Measurements from ENCODE around the gene GRAMD1A. TPM values are rescaled to one million over a fixed set of nuclear protein-coding genes. Genes with fewer than 3 reads are reported as not detected.
A peak's percentile ranks its signal among the peaks of the same experiment; 100 is the strongest.

GRAMD1A gene
- total and polyA plus RNA-seq, 3 experiments from 2014 or later: 51.4 to 218 (median 205) TPM

GRCh38 chr19:35073941-35074340, 73.8 kb downstream of the GRAMD1A start:
- Histone ChIP-seq H3K4me3 (ENCODE audit: low read length) (no peak overlapping the region), H3K9me3 (ENCODE audit: low read length) (no peaks in the 10 kb centered on the region), H3K36me3 (ENCODE audit: insufficient read depth, low read length) (no peaks in the 10 kb centered on the region), H3K4me1 (ENCODE audit: insufficient read depth, low read length) (no peaks in the 10 kb centered on the region), H3K27me3 (ENCODE audit: insufficient read depth, low read length, poor library complexity, severe bottlenecking) (no peaks in the 10 kb centered on the region), H3K27ac (ENCODE audit: low read depth, low read length) (no peak overlapping the region)
- peaks cover 0 to 5% (median 0%) of the 10 kb centered on the region in 3 donors for H3K4me1 Mint-ChIP-seq
- DNase-seq: no peak
- ChIA-PET CTCF (no interaction called here), POLR2A (no interaction called here)
- H3K27ac Mint-ChIP-seq: no peak overlapping the region
- peaks cover 0 to 3% (median 0%) of the 10 kb centered on the region in 3 donors for H3K36me3 Mint-ChIP-seq
- H3K4me3 Mint-ChIP-seq: no peak overlapping the region
- peaks cover 0 to 7% (median 0%) of the 10 kb centered on the region in 5 donors for H3K9me3 Mint-ChIP-seq
- peaks cover 0 to 4% of the 10 kb centered on the region in 2 donors for H3K27me3 Mint-ChIP-seq

GRCh38 chr19:35074426-35075201, 74.5 kb downstream of the GRAMD1A start:
- H3K4me3 Mint-ChIP-seq: no peak overlapping the region
- ChIA-PET POLR2A (no interaction called here), CTCF (no interaction called here)
- H3K9me3 ChIP-seq (ENCODE audit: low read length): no peaks in the 10 kb centered on the region
- H3K4me1 Mint-ChIP-seq: peaks cover 0 to 5% (median 0%) of the 10 kb centered on the region in 3 donors
- no peak for DNase-seq
- H3K27me3 ChIP-seq (ENCODE audit: insufficient read depth, low read length, poor library complexity, severe bottlenecking): no peaks in the 10 kb centered on the region
- H3K27me3 Mint-ChIP-seq: peaks cover 1 to 7% of the 10 kb centered on the region in 2 donors
- H3K36me3 ChIP-seq (ENCODE audit: insufficient read depth, low read length): no peaks in the 10 kb centered on the region
- no peak overlapping the region for H3K4me3 ChIP-seq (ENCODE audit: low read length)
- peaks cover 0 to 3% (median 0%) of the 10 kb centered on the region in 3 donors for H3K36me3 Mint-ChIP-seq
- H3K27ac ChIP-seq (ENCODE audit: low read depth, low read length): no peak overlapping the region
- no peaks in the 10 kb centered on the region for H3K4me1 ChIP-seq (ENCODE audit: insufficient read depth, low read length)
- H3K9me3 Mint-ChIP-seq: peaks cover 0 to 7% (median 0%) of the 10 kb centered on the region in 5 donors
- no peak overlapping the region for H3K27ac Mint-ChIP-seq

DNA sequence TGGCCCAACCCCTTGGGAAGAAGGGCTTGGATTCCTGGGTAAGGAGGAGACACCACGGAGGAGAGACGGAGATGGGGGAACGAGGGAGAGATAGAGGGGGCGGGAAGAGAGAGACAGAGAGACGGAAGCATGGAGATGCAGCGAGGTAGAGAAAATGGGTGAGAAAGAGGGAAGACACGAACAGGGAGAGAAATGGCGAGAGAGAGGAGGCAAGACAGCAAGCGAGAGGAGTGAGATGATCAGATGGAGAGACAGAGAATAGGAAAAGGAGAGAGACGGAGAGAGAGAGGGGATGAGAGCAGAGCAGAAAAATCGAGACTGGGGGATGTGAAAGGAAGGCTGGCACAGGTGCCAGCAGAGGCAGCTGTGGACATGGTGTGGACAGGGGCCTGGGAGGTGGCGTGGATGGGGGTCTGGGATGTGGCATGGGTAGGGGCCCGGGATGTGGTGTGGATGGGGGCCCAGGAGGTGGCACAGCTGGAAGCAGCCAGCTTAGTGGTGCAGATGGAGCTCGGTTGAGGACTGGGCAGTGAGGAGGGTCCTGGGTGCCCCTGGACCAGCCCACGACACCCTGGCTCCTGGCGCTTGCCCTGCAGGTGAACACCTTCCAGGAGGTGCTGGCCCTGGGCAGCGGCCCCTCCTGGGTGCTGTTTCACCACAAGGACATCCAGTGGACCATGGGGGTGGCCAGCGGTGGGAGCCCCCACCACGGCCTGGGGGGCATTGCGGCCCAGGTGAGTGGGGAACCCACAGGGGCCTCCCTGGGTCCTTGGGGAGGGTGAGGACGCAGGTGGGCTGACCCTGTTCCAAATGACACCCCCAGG, 75.3 kb downstream of the GRAMD1A start:
- Histone ChIP-seq H3K27me3 (ENCODE audit: insufficient read depth, low read length, poor library complexity, severe bottlenecking) (no peaks in the 10 kb centered on the region), H3K27ac (ENCODE audit: low read depth, low read length) (no peak overlapping the region), H3K4me1 (ENCODE audit: insufficient read depth, low read length) (no peaks in the 10 kb centered on the region), H3K4me3 (ENCODE audit: low read length) (no peak overlapping the region), H3K36me3 (ENCODE audit: insufficient read depth, low read length) (no peaks in the 10 kb centered on the region), H3K9me3 (ENCODE audit: low read length) (no peaks in the 10 kb centered on the region)
- no peak for DNase-seq
- Mint-ChIP-seq H3K4me1 (peaks cover 0 to 5% (median 0%) of the 10 kb centered on the region in 3 donors), H3K9me3 (peaks cover 0 to 4% (median 0%) of the 10 kb centered on the region in 5 donors), H3K36me3 (peaks cover 0 to 3% (median 0%) of the 10 kb centered on the region in 3 donors), H3K4me3 (no peak overlapping the region), H3K27me3 (peaks cover 1 to 7% of the 10 kb centered on the region in 2 donors), H3K27ac (peak overlapping the region in 1 of 8 donors; percentile 26)
- ChIA-PET CTCF (no interaction called here), POLR2A (no interaction called here)

GRCh38 chr19:35076026-35076370, 75.9 kb downstream of the GRAMD1A start:
- H3K36me3 ChIP-seq (ENCODE audit: insufficient read depth, low read length): no peaks in the 10 kb centered on the region
- H3K27me3 Mint-ChIP-seq: peaks cover 1 to 7% of the 10 kb centered on the region in 2 donors
- no peak overlapping the region for H3K4me3 Mint-ChIP-seq
- no peak overlapping the region for H3K27ac Mint-ChIP-seq
- peaks cover 0 to 1% (median 0%) of the 10 kb centered on the region in 5 donors for H3K9me3 Mint-ChIP-seq
- no peaks in the 10 kb centered on the region for H3K9me3 ChIP-seq (ENCODE audit: low read length)
- peaks cover 0 to 5% (median 0%) of the 10 kb centered on the region in 3 donors for H3K4me1 Mint-ChIP-seq
- ChIA-PET POLR2A (no interaction called here), CTCF (no interaction called here)
- no peaks in the 10 kb centered on the region for H3K27me3 ChIP-seq (ENCODE audit: insufficient read depth, low read length, poor library complexity, severe bottlenecking)
- no peaks in the 10 kb centered on the region for H3K36me3 Mint-ChIP-seq
- H3K4me3 ChIP-seq (ENCODE audit: low read length): no peak overlapping the region
- no peak overlapping the region for H3K27ac ChIP-seq (ENCODE audit: low read depth, low read length)
- DNase-seq: no peak
- no peaks in the 10 kb centered on the region for H3K4me1 ChIP-seq (ENCODE audit: insufficient read depth, low read length)

Other genes with a start within 250 kb of the GRAMD1A start
- 1 to 10 TPM; 3.8 to 4.6 TPM for gene ZNF599, start 227.1 kb upstream of the GRAMD1A start, total RNA-seq
- gene ZNF599, start 227.1 kb upstream of the GRAMD1A start, polyA plus RNA-seq: 6.0 TPM
- gene ZNF30, start 73.4 kb upstream of the GRAMD1A start, total RNA-seq: 1 to 10 TPM; 6.4 to 7.4 TPM
- gene ZNF30, start 73.4 kb upstream of the GRAMD1A start, polyA plus RNA-seq: 6.9 TPM
- gene ZNF792, start 36.1 kb upstream of the GRAMD1A start, total RNA-seq: 1 to 10 TPM; 7.4 to 7.5 TPM
- gene ZNF792, start 36.1 kb upstream of the GRAMD1A start, polyA plus RNA-seq: 15.4 TPM
- gene SCN1B, start 30.1 kb downstream of the GRAMD1A start, total RNA-seq: 1 to 10 TPM; 1.1 to 1.9 TPM
- gene SCN1B, start 30.1 kb downstream of the GRAMD1A start, polyA plus RNA-seq: 1.3 TPM
- gene HPN, start 41.4 kb downstream of the GRAMD1A start, total RNA-seq: not detected
- 0.53 TPM for gene HPN, start 41.4 kb downstream of the GRAMD1A start, polyA plus RNA-seq
- not detected for gene FXYD3, start 115.5 kb downstream of the GRAMD1A start, total RNA-seq
- not detected for gene FXYD3, start 115.5 kb downstream of the GRAMD1A start, polyA plus RNA-seq
- under 1 TPM in 1 of 2 experiments, not detected in 1; 0.18 TPM for gene LGI4, start 134.7 kb downstream of the GRAMD1A start, total RNA-seq
- not detected for gene LGI4, start 134.7 kb downstream of the GRAMD1A start, polyA plus RNA-seq
- gene FXYD1, start 138.5 kb downstream of the GRAMD1A start, total RNA-seq: not detected
- gene FXYD1, start 138.5 kb downstream of the GRAMD1A start, polyA plus RNA-seq: 0.79 TPM
- gene FXYD7, start 142.9 kb downstream of the GRAMD1A start, total RNA-seq: 1 to 10 TPM in 1 of 2 experiments, under 1 TPM in 1; 0.60 to 1.0 TPM
- 12.9 TPM for gene FXYD7, start 142.9 kb downstream of the GRAMD1A start, polyA plus RNA-seq
- 100 to 1,000 TPM; 295 TPM for gene FXYD5, start 154.4 kb downstream of the GRAMD1A start, total RNA-seq
- 560 TPM for gene FXYD5, start 154.4 kb downstream of the GRAMD1A start, polyA plus RNA-seq
- not detected for gene FAM187B, start 228.4 kb downstream of the GRAMD1A start, total RNA-seq
- not detected for gene FAM187B, start 228.4 kb downstream of the GRAMD1A start, polyA plus RNA-seq
- gene LSR, start 248.7 kb downstream of the GRAMD1A start, total RNA-seq: 10 to 100 TPM; 23.5 to 27.5 TPM
- gene LSR, start 248.7 kb downstream of the GRAMD1A start, polyA plus RNA-seq: 77.8 TPM